DND-41 (cell line): ENCODE results near the gene MAMSTR.

ENCODE experiments used
- CTCF ChIP-seq: IDR thresholded peaks from 2 replicates; pipeline ENCODE4 v1.5.1; 2012; ENCODE audit warnings: borderline replicate concordance, low read length, moderate library complexity, mild to moderate bottlenecking; ENCODE audit not compliant: poor library complexity, severe bottlenecking; ENCODE audit errors: extremely low read depth
- EZH2 ChIP-seq: IDR thresholded peaks from 3 replicates; pipeline ENCODE4 v1.6.1; 2012; ENCODE audit warnings: borderline replicate concordance, low read depth, mild to moderate bottlenecking, moderate library complexity, low read length, inconsistent platforms; ENCODE audit not compliant: severe bottlenecking

DNA sequence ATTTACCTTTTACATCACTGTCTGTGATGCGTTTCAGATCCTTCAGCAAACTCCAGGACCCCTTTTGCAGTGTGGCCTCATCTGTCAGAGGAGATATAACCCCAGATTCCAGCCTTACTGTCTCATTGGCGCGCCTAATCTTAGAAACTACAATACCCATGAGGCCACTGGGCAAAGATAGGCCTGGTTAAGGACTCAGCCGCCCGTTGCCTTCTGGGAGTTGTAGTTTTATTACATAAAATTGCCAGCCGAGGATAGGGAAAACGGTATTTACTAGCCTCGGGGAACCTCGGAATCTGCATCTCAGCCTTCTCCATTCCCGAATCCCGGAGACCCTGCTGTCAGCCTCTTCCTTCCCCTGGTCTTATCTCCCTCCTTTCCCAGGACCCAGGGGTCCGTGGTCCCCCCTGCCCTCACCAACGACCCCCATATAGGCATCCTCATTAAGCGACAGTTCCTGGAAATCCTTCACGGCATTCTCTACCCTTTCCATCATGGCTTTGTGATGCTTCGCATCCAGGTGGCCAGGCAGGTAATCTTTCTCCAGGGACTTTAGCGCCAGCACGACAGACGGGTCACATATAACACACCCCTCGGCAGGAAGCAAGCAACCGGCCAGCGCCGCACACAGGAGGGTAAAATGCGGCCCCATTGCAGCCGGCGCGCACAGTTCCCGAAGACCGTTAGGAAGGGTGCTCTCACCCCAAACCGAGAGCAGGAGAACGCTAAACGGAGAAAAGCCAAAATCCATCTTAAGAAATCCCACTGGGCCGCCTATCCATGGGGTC, 25.9 kb upstream of the MAMSTR start:
- TF ChIP-seq EZH2 (no peak), CTCF (no peak)
